Non-pigmented ciliary epithelial cell (primary cell): ENCODE results near the gene POU2F1.

Experiments used
- DNase-seq: peaks from one replicate; pipeline ENCODE4 v3.0.0-alpha.2; 2010; ENCODE audit warnings: low read depth

Gene POU2F1

DNA sequence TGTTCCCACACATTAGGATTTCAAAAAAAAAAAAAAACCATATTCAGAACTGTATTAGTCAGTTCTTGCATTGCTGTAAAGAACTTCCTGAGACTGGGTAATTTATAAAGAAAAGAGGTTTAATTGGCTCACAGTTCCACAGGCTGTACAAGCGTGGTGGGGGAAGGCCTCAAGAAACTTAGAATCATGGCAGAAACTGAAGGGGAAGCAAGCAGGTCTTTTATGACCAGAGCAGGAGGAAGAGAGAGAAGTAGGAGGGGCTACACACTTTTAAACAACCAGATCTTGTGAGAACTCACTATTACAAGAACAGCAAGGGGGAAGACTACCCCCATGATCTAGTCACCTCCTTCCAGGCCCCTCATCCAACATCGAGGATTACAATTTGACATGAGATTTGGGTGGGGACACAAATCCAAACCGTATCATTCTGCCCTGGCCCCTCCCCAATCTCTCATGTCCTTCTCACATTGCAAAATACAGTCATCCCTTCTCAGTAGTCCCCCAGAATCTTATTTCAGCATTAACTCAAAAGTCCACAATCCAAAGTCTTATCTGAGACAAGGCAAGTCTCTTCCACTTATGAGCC, 51.8 kb downstream of the POU2F1 start:
- no peak for DNase-seq

DNA sequence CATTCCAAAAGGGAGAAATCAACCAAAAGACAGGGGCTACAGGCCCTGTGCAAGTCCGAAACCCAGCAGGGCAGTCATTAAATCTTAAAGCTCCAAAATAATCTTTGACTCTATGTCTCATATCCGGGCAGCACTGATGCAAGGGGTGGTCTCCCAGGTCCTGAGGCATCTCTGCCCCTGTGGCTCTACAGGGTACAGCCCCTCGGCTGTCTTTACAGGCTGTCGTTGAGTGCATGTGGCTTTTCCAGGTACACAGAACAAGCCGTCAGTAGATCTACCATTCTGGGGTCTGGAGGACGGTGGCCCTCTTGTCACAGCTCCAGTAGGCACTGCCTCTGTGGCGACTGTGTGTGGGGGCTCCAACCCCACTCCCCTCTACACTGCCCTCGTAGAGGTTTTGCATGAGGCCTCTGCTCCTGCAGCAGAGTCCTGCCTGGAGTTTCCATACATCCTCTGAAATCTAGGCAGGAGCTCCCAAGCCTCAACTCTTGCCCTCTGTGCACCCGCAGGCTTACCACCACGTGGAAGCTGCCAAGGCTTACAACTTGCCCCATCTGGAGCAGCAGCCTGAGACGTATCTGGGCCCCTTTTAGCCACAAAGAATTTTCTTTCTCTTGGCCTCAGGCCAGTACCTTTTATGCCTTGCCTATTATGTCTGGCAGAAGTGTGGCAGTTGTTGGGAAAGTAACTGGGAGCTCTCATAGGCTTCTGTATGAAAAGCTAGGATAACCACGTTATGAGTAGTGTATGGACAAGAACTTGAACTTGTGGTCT, 52.5 kb downstream of the POU2F1 start:
- DNase-seq: no peak

DNA sequence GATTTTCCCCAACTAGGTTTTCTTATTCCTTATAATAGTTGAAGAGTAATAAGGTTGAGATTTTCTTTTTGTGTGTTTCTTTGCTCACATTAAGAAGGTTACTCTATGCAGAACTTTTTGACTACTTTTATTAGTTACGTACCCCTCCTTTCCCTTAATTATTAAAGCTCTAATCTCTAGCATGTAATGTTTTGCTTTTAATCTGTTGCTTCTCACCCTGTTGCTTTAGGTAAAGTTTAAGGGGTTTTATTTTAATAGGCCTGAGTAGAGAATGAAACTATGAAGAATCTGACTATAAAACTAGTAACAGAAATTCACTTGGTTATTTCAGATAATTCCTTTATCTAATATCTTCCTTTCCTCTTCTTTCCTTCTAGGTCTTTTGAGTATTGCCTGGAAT, 53.4 kb downstream of the POU2F1 start:
- DNase-seq: no peak

DNA sequence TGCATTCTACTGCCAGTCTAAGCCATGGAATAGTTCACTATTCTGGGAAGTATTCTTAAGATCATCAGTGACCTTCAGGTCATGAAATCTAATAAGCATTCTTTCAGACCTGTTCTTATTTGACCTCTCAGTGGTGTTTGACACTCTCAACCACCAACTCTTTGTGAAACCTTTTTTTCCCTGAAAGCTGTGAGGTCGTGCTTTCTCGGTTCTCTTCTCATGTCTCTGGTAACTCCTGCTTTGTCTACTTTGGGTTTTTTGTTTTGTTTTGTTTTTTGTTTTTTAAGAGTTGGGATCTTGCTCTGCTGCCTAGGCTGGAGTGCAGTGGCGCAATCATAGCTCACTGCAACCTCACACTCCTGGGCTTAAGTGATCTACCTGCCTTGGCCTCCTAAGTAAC, 56.3 kb downstream of the POU2F1 start:
- DNase-seq: no peak

DNA sequence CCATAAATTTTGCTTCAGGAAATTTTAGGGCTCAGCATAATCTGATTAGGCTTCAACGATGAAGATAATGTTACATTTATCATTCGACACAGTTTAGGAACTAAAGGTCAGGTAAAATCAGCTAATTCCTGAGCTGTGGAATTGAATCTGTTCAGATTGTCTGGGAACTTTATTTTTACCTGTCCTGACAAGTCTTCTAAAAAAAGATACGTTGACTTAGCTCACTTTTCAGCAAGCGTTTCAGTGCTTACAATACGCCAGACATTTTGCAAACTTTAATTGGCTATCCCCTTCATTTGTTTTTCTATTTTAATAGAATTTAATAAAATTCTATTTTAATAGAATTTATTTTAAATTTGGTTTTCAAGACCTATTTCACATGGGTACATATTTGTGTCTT, 57.8 kb downstream of the POU2F1 start:
- no peak for DNase-seq

DNA sequence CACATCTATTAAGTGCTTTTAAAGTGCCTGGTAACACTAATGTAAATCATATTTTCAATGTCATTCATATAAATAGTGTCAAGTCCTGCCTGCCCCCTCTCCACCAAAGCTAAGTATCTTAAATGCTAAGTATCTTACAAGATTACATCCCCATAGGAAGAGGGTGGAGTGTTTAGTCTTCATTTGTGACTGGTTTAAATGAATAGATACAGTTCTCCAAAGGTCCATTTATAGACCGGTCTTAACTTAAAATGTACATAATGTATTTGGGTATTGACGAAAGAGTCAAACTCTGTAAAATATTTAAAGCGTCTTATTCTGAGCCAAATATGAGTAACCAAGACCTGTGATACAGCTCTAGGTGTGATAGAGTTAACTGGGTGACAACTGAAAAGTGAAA, 60.2 kb downstream of the POU2F1 start:
- no peak for DNase-seq

DNA sequence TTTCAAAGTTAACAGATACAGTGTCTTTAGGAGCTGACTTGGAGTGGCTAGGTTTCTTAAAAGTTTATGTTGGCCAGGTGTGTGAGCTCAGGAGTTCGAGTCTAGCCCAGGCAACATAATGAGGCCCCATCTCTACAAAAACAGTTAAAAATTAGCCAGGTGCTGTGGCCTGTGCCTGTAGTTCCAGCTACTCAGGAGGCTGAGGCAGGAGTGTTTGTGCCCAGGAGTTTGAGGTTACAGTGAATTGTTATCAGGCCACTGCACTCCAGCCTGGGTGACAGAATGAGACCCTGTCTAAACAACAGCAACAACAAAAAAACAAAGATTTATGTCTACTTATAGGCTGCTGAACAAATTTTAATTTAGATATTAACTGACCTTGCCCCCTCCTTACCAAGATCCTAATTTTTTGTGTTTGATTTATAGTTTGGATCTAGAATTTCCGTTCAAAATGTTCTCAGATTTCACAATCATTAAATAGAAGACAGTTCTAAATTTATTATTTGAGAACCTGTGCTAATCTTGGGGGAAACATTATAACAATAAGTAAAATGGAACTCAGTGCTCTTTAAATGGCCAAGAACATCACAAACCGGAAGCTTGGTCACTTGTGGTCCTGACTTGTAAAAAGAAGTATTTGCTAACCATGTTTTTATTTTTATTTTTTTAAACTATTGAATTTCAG, 67.8 kb downstream of the POU2F1 start:
- DNase-seq: no peak

DNA sequence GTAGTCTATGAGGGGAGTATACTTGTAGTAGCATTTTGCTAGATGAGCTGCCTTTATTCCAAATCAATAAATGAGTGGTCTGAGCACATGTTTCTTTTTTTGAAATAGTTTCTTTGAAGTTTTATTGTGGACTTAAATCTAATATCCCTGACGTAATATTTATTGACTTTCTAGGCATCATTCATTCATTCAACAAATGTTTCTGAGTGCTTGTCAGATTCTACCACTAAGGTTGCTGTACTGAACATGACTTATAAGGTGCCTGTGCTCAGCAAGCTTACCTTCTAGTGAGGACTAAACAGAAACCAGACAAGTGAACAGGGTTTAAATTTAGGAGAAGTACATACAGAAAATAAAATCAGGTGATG, 68.4 kb downstream of the POU2F1 start:
- DNase-seq: no peak

DNA sequence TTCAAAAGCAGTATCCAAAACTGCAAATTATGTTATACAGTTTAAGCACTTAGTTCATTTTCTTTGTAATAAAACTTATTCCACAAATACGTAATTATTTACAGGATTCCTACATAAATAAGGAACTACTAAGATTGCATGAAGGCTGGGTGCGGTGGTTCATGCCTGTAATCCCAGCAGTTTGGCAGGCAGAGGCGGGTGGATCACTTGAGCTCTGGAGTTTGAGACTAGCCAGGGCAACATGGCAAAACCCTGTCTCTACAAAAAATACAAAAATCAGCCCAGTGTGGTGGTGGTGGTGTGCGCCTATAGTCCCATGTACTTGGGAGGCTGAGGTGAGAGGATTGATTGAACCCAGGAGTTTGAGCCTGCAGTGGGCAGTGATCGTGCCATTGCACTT, 69.3 kb downstream of the POU2F1 start:
- no peak for DNase-seq

DNA sequence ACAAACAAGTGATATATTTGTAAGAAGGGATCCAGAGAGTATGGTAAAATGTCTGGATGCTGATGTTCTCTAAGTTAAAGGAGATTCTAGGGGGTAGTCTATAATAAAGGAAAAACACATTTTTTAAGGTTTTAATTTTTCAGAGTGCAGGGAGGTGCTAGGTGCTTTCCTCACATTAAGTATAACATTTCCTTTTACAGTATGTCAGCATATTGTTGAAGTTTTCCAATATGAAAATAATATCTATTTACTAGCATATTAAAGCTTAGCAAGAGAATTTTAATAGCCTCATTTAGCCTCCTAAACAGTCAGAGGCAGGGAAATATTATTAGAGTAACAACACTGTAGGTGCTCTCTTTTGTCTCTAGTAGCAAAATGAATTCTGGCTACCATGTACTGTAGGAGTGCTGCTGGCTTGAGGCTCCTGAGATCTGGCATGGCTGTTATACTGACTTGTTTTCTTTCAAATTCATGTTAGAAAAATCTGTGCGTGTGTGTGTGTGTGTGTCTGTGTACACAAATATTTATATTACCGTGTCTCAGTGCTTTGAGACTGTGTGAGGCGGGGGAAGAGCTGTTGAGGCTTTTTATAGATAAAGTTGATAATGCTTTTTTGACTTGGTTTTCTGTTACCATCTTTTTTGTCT, 71.0 kb downstream of the POU2F1 start:
- DNase-seq: no peak

DNA sequence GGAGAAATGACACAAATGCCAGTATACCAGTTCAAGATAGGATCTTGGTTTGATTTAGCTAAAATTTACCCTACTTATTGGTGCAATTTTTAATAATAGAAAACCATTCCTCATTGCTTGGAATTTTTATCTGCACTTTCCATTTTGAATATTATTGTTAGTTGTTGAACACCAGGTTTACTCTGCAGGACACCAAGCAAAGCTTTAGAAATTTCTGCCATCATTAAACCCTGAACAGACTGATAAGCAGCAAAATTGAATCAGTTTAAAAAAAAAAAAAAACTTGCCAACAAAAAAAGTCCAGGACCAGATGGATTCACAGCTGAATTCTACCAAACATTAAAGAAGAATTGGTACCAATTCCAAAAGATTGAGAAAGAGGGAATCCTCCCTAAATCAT, 71.5 kb downstream of the POU2F1 start:
- no peak for DNase-seq

DNA sequence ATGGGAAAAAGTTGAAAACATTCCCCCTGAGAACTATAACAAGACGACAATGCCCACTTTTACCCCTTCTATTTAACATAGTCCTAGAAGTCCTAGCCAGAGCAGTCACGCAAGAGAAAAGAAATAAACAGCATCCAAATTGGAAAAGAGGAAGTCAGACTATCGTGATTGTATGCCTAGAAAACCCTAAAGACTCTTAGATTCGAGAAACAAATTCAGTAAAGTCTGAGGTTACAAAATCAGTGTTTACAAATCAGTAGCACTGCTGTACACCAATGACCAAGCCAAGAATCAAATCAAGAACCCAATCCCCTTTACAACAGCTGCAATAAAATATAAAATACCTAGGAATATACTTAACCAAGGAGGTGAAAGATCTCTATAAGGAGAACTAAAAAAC, 72.4 kb downstream of the POU2F1 start:
- DNase-seq: no peak

DNA sequence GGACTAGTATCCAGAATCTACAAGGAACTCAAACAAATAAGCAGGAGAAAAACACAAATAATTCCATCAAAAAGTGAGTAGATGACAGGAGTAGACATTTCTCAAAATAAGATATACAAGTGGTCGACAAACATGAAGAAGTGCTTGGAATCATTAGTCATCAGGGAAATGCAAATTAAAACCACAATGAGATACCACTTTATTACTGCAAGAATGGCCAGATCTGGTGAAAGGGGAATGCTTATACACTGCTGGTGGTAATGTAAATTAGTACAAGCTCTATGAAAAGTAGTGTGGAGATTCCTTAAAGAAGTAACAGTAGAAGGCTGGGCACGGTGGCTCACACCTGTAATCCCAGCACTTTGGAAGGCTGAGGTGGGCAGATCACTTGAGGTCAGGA, 73.8 kb downstream of the POU2F1 start:
- DNase-seq: no peak

DNA sequence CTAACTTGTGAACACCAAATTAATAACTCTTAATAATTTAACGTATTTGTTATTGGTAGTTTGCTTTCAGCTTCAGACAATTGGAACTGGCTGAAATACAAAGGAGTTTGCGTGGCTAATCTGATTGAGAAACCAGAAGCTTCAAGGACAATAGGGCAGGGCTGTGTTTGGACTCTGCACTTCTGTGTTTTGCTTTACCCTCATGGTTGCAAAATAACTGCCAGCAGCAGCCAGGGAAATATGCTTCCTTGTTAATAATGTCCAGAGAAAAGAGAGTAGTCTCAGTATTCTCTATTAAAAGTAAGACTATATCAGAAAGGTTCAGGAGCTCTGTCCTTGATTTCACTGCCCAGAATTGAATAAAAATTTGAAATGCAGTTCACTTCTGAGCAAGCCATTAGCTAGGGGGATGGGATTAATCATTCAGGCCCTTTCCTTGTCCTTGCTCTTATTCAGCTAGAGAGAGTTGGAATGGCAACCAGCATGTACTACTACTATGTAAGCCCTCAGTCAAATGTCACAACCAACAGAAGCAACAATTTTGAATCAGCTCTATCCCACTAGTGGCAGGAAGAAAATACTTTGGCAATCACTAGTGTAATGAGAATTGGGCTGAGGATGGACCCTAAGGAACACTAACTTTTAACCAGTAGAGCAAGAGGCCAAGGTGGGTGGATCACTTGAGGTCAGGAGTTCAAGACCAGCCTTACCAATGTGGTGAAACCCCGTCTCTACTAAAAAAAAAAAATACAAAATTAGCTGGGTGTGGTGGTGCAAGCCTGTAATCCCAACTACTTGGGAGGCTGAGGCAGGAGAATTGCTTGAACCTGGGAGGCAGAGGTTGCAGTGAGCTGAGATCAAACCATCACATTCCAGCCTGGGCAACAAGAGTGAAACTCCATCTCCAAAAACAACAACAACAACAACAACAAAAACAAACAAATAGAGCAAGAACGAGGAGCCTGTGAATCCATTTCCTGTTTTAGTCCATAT, 76.8 kb downstream of the POU2F1 start:
- no peak for DNase-seq

DNA sequence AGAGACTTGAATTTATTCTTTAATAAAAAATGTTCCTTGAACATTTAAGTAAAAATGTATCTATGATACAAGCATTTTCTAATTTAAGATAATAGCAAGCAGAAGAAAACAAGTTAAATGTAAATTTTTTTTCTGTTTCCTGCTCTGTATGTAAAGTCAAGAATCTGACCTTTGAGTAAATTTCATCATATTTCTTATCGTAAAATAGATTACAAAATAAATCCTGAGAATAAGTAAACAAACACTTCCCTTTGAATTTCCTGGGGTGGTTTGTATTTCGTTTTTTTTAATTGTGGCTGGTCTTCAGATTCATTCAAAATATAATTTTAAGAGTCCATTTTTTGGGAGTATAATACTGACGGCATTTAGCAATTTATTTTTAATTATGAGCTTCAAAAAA, 77.6 kb downstream of the POU2F1 start:
- no peak for DNase-seq

DNA sequence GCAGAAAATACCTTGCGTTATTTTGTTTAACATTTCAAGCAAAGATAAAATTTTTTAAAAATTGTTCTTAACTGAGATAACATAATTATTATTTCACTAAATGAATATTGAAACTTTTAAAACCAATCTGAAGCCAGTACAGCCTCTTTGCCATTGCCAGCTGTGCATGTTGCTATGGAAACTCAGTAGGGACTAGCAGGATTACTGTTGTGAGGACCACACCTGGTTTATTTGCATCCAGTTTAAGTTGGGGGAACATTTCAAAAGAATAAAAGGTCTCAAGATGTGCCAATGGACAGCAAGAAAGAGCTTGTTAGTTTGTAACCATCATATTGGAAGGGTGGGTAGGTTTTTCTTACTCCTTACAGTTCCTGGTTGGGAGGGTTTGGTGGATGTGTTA, 80.7 kb downstream of the POU2F1 start:
- no peak for DNase-seq

DNA sequence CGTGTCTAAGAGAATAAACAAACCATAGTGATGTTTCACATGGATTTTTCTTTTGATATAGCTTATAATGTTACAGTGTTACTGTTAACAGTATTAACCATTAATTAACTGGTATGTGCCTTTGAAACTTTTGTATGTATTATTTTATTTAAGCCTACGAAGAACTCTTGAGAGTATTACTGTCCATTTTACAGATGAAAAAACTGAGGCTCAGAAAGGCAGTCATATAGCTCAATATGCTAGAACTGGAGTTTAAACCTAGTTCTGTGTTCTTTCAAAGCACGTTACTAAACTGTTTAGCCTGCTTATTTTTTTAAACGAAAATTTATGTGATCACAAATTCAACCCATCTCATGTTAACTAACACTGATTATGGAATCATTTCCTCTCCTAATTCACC, 83.5 kb downstream of the POU2F1 start:
- DNase-seq: no peak

DNA sequence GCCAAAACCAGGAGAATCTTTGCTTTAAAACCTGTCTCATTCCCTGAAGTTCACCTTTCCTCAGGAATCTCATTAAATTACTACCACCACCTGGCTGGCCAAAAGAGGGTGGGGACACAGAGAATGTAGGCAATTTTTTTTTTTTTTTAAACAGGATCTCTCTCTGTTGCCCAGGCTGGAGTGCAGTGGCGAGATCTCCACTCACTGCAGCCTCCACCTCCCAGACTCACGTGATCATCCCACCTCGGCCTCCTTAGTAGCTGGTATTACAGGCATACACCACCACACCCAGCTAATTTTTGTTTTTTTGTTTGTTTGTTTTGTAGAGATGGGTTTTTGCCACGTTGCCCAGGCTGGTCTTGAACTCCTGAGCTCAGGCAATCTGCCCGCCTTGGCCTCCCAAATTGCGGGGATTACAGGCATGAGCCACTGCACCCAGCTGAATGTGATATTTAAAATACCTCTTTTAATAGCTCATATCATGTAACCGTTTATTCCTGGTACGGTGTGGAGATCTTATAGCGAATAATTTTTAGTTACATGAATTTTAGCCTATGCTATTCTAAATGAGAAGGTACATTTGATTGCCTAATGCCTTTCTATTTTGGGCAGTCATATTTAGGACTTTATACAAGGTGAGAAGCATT, 84.5 kb downstream of the POU2F1 start:
- DNase-seq: no peak

DNA sequence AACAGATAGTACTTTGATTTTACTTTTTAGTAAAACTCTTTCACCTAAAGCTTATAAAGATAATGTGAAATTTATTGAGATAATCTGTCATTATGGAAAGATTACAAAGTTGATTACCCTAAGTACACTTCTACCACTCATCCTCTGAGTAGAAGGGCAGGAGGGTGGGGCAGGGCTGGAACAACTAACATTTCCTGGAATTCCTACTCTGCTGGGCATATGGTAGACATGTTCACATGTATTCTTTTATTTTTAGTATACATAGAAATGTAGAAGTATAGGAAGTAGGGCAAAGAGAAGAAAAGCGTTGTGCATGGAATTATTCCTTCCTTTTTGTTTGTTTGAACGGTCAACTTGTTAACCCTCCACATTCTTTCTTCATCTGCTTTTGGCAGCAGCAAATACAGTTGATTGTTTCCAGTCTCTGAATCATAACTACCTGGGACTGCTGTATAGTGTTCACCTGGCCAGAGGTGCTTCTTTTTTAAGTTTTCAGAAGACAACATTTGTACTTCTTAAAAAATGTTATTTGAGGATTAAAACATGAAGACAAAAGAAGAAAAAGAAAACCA, 85.1 kb downstream of the POU2F1 start:
- no peak for DNase-seq

DNA sequence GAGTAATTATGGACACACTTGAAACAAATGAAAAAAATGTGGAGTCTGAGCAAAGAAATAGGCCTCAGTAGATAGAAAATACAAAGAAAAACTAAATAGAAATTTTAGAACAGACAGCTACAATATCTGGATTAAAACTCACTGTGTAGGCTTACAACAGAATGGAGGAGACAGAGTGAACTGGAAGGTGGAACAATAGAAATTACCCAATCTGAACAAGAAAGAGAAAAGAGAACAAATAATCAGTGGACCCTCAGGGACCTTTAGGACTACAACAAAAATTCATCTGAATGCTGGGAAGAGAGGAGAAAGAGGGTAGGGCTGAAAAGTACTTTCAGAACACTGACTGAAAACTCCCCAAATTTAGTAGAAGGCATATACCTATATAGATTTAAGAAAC, 90.0 kb downstream of the POU2F1 start:
- no peak for DNase-seq

DNA sequence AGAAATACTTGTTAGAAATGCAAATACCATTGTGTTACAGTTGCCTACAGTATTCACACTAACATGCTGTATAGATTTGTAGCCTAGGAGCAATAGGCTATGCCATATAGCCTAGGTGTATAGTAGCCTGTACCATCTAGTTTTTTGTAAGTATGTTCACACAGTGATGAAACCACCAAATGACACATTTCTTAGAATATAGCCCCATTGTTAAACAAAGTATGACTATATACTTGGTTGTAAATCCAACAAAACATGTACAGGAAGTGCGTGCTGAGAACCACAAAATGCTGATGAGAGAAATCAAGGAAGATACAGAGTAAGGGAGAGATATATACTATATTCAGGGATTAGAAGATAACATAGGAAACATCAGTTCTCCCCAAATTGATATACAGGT, 92.2 kb downstream of the POU2F1 start:
- no peak for DNase-seq
